Breast epithelium (tissue), 4 donors: ENCODE measurements around the gene MAP4K1. TPM values are rescaled to one million over a fixed set of nuclear protein-coding genes. Genes with fewer than 3 reads are reported as not detected.
"Not testable (repeated sequence)": the region's sequence is repeated elsewhere in the genome, so short reads cannot be mapped to it uniquely, and the experiment has no call there.

Source experiments
- DNase-seq, 2 donors: peaks; one replicate each; pipeline ENCODE4 v3.0.0-alpha.2; 2019; ENCODE audit warnings: low spot score in 2 of 2
- H3K27ac ChIP-seq, 2 donors: fragments of 200-600 bp; sonication (generic) in 1 of 2; one replicate each; pipeline ENCODE4 v1.5.1; 2016 to 2019; ENCODE audit warnings: mild to moderate bottlenecking in 1 of 2
- H3K27me3 ChIP-seq, 2 donors: fragments of 200-600 bp; sonication (generic) in 1 of 2; one replicate each; pipeline versions ENCODE4 v1.5.1 to v1.6.0; 2017 to 2019; ENCODE audit warnings: control low read depth in 1 of 2, mild to moderate bottlenecking in 1 of 2
- H3K36me3 ChIP-seq: fragments of 200-600 bp; one replicate; pipeline ENCODE4 v1.5.1; 2019
- H3K4me1 ChIP-seq, 2 donors: fragments of 200-600 bp; sonication (generic); one replicate each; pipeline ENCODE4 v1.5.1; 2016 to 2019; ENCODE audit warnings: control low read depth in 1 of 2
- H3K4me3 ChIP-seq, 3 donors: fragments of 200-600 bp; sonication (generic); 1 replicate in 2 of 3; 2 replicates in 1 of 3; pipeline ENCODE4 v1.5.1; 2016 to 2019; ENCODE audit warnings: mild to moderate bottlenecking in 3 of 3, moderate library complexity in 2 of 3
- H3K9me3 ChIP-seq, 2 donors: fragments of 200-600 bp; sonication (generic) in 1 of 2; one replicate each; pipeline ENCODE4 v1.5.1; 2016 to 2019; ENCODE audit warnings: control low read depth in 1 of 2
- POLR2A ChIP-seq: fragments of 450-650 bp; IDR thresholded peaks from one replicate; pipeline ENCODE4 v1.6.1; 2016; ENCODE audit warnings: antibody characterized with exemption, mild to moderate bottlenecking, moderate library complexity
- POLR2AphosphoS5 ChIP-seq, 3 donors: sonication (generic); formaldehyde crosslinking; IDR thresholded peaks; one replicate each; pipeline ENCODE4 v1.6.1; 2017; ENCODE audit warnings: antibody characterized with exemption in 3 of 3
- intact Hi-C: fragments of 100-400 bp; cut with DNase I; formaldehyde crosslinking; loops from one replicate; pipeline ENCODE4 v1.15.1; 2023; ENCODE audit warnings: low total_unique reads
- total RNA-seq, 3 donors: library from RNA; depleted of rRNA; stranded (reverse); fragments of >200 nt; gene quantifications; one replicate each; pipeline ENCODE4 v1.1.0, GENCODE V29; 2016
- TF ChIP-seq, protein P1 (sequence below), 3 donors: fragments of 450-650 bp; IDR thresholded peaks; one replicate each; pipeline ENCODE4 v1.5.1; 2016 to 2017; ENCODE audit warnings: antibody characterized with exemption in 3 of 3, mild to moderate bottlenecking in 3 of 3, moderate library complexity in 3 of 3

MAP4K1 gene
- total RNA-seq, 3 donors from 2014 or later, result 2.5 to 9.3 (median 3.6) TPM

GRCh38 chr19:38587562-38587961, 30.2 kb downstream of the MAP4K1 start:
- no peak overlapping the region for H3K4me3 ChIP-seq
- intact Hi-C loops, result no loop called here
- H3K9me3 ChIP-seq, result no peaks in the 10 kb centered on the region
- no peak overlapping the region for H3K27ac ChIP-seq
- no peak for DNase-seq
- H3K36me3 ChIP-seq, result no peaks in the 10 kb centered on the region
- no peaks in the 10 kb centered on the region for H3K4me1 ChIP-seq
- no peak for TF ChIP-seq POLR2AphosphoS5 (IDR thresholded peaks at IDR 0.05)
- TF ChIP-seq, protein P1, sequence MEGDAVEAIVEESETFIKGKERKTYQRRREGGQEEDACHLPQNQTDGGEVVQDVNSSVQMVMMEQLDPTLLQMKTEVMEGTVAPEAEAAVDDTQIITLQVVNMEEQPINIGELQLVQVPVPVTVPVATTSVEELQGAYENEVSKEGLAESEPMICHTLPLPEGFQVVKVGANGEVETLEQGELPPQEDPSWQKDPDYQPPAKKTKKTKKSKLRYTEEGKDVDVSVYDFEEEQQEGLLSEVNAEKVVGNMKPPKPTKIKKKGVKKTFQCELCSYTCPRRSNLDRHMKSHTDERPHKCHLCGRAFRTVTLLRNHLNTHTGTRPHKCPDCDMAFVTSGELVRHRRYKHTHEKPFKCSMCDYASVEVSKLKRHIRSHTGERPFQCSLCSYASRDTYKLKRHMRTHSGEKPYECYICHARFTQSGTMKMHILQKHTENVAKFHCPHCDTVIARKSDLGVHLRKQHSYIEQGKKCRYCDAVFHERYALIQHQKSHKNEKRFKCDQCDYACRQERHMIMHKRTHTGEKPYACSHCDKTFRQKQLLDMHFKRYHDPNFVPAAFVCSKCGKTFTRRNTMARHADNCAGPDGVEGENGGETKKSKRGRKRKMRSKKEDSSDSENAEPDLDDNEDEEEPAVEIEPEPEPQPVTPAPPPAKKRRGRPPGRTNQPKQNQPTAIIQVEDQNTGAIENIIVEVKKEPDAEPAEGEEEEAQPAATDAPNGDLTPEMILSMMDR (IDR thresholded peaks at IDR 0.05), result no peak
- no peak for TF ChIP-seq POLR2A
- H3K27me3 ChIP-seq, result no peaks in the 10 kb centered on the region

DNA sequence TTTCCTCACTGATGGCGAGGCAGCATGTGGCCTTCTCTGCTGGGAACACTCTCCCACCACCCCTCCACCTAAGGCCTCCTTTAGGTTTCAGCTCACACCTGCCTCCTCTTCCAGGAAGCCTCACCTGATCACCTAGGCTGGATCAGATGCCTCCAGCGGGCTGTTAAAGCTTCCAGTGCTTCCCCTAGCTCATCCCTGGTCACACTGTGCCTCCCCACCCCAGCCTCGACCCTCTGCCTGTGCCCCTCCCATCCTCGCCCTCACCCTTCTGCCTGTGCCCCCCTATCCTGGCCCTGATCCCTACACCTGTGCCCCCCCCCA, 33.8 kb downstream of the MAP4K1 start:
- no peaks in the 10 kb centered on the region for H3K36me3 ChIP-seq
- TF ChIP-seq, protein P1 (IDR thresholded peaks at IDR 0.05), result no peak
- TF ChIP-seq POLR2AphosphoS5 (IDR thresholded peaks at IDR 0.05) (no peak), POLR2A (no peak)
- H3K4me3 ChIP-seq, result no peak overlapping the region
- intact Hi-C loops, result no loop called here
- no peaks in the 10 kb centered on the region for H3K4me1 ChIP-seq
- no peaks in the 10 kb centered on the region for H3K9me3 ChIP-seq
- no peak overlapping the region for H3K27ac ChIP-seq
- no peaks in the 10 kb centered on the region for H3K27me3 ChIP-seq
- no peak for DNase-seq

- no peak overlapping the region for H3K4me3 ChIP-seq
- no peaks in the 10 kb centered on the region for H3K36me3 ChIP-seq
- DNase-seq, result no peak
- TF ChIP-seq POLR2A, result no peak
- TF ChIP-seq POLR2AphosphoS5 (IDR thresholded peaks at IDR 0.05), result no peak
- no peak overlapping the region for H3K27ac ChIP-seq
- H3K4me1 ChIP-seq, result no peaks in the 10 kb centered on the region
- intact Hi-C loops, result no loop called here
- H3K27me3 ChIP-seq, result no peaks in the 10 kb centered on the region
- no peaks in the 10 kb centered on the region for H3K9me3 ChIP-seq
Observed at GRCh38 chr19:38583219-38583984, 34.4 kb downstream of the MAP4K1 start.

DNA sequence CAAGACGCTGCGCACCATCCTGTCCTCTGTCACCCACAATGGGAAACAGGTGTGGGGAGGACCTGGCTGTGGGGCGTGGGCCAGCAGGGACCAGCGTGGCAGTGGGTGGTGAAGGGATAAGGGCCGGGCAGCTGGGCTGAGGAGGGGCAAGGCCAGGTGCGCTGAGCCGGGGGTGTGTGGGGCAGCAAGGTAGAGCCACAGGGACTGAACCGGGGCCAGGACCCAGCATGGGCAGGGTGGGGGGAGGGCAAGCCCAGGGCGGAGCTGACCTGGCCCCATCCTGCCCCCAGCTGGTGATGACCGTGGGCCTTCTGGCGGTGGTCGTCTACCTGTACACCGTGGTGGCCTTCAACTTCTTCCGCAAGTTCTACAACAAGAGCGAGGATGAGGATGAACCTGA, 37.7 kb downstream of the MAP4K1 start:
- H3K4me1 ChIP-seq, result no peaks in the 10 kb centered on the region
- H3K36me3 ChIP-seq, result no peaks in the 10 kb centered on the region
- no peak overlapping the region for H3K4me3 ChIP-seq
- H3K27ac ChIP-seq, result no peak overlapping the region
- no peak for DNase-seq
- intact Hi-C loops, result no loop called here
- no peak for TF ChIP-seq POLR2A
- no peak for TF ChIP-seq POLR2AphosphoS5 (IDR thresholded peaks at IDR 0.05)
- TF ChIP-seq, protein P1 (IDR thresholded peaks at IDR 0.05), result no peak
- no peaks in the 10 kb centered on the region for H3K27me3 ChIP-seq
- no peaks in the 10 kb centered on the region for H3K9me3 ChIP-seq

GRCh38 chr19:38579304-38579703, 38.4 kb downstream of the MAP4K1 start:
- H3K9me3 ChIP-seq, intact Hi-C loops, H3K27ac ChIP-seq, H3K27me3 ChIP-seq, DNase-seq, H3K4me3 ChIP-seq, H3K4me1 ChIP-seq, H3K36me3 ChIP-seq: not testable (repeated sequence)

- no peaks in the 10 kb centered on the region for H3K9me3 ChIP-seq
- intact Hi-C loops, result no loop called here
Observed at GRCh38 chr19:38577826-38578225, 39.9 kb downstream of the MAP4K1 start.

More at GRCh38 chr19:38577826-38578225, 39.9 kb downstream of the MAP4K1 start:
- no peak overlapping the region for H3K27ac ChIP-seq
- DNase-seq, result no peak
- TF ChIP-seq, protein P1 (IDR thresholded peaks at IDR 0.05), result no peak
- no peak for TF ChIP-seq POLR2A
- no peak for TF ChIP-seq POLR2AphosphoS5 (IDR thresholded peaks at IDR 0.05)
- H3K4me1 ChIP-seq, result no peaks in the 10 kb centered on the region
- H3K36me3 ChIP-seq, result no peaks in the 10 kb centered on the region
- no peaks in the 10 kb centered on the region for H3K27me3 ChIP-seq
- H3K4me3 ChIP-seq, result no peak overlapping the region
